H1 (cell line): Measurements from ENCODE around the gene GUCY2F. TPM values are rescaled to one million over a fixed set of nuclear protein-coding genes. Genes with fewer than 3 reads are reported as not detected.

ENCODE experiments used
- CTCF ChIA-PET: fragments of 300-600 bp; sonication (Branson Sonifier 250); formaldehyde crosslinking; loops from one replicate; lab custom pipeline; 2021; ENCODE audit not compliant: partially characterized antibody; lab: Charles Lee
- POLR2A ChIA-PET: fragments of 300-600 bp; sonication (Branson Sonifier 250); formaldehyde crosslinking; loops from one replicate; lab custom pipeline; 2021; ENCODE audit warnings: inconsistent platforms; ENCODE audit not compliant: partially characterized antibody; lab: Charles Lee
- DNase-seq, 2 experiments: peaks; one replicate each; pipeline versions ENCODE4 v3.0.0 to v3.0.0-alpha.2; 2010 to 2022; ENCODE audit warnings: low spot score in 2 of 2, low read depth in 1 of 2, mixed read lengths in 1 of 2
- FAIRE-seq: peaks from 2 replicates; lab custom pipeline; 2011; peaks lifted over from hg19 to GRCh38; lab: Jason Lieb, UNC
- H2AFZ ChIP-seq: 2 replicates; pipeline ENCODE4 v1.8.1; 2012; ENCODE audit warnings: low read length, inconsistent platforms
- H2AK5ac ChIP-seq: 2 replicates; pipeline ENCODE4 v1.6.1; 2013; ENCODE audit warnings: low read depth, low read length
- H2BK120ac ChIP-seq: replicated peaks from 2 replicates; pipeline ENCODE3; 2013; ENCODE audit warnings: low read depth, low read length, inconsistent platforms
- H2BK12ac ChIP-seq: 2 replicates; pipeline ENCODE4 v1.6.1; 2013; ENCODE audit warnings: low read depth, low read length
- H2BK15ac ChIP-seq: 2 replicates; pipeline ENCODE4 v1.6.1; 2013; ENCODE audit warnings: low read length
- H2BK20ac ChIP-seq: 2 replicates; pipeline ENCODE4 v1.6.1; 2013; ENCODE audit warnings: low read length
- H2BK5ac ChIP-seq: 2 replicates; pipeline ENCODE4 v1.6.1; 2013; ENCODE audit warnings: low read depth, low read length
- H3K14ac ChIP-seq: 2 replicates; pipeline ENCODE4 v1.6.1; 2013; ENCODE audit warnings: inconsistent platforms; ENCODE audit not compliant: insufficient read length
- H3K18ac ChIP-seq: 2 replicates; pipeline ENCODE4 v1.6.1; 2013; ENCODE audit warnings: low read length; ENCODE audit errors: extremely low read depth
- H3K23ac ChIP-seq: 2 replicates; pipeline ENCODE4 v1.6.1; 2013; ENCODE audit warnings: inconsistent platforms; ENCODE audit not compliant: insufficient read length
- H3K23me2 ChIP-seq: 2 replicates; pipeline ENCODE4 v1.6.1; 2013; ENCODE audit warnings: low read depth, low read length
- H3K27ac ChIP-seq: 2 replicates; pipeline ENCODE4 v1.6.1; 2011; ENCODE audit warnings: low read depth, low read length, inconsistent platforms
- H3K27me3 ChIP-seq, 4 experiments: replicated peaks in 1 of 4; 1 replicate in 1 of 4; 2 replicates in 3 of 4; pipeline versions ENCODE4 v1.6.1 to v1.8.1; 2011 to 2013; ENCODE audit warnings: low read length in 3 of 4, mild to moderate bottlenecking in 3 of 4, inconsistent platforms in 2 of 4, mixed read lengths in 2 of 4, moderate library complexity in 1 of 4; ENCODE audit not compliant: control insufficient read depth in 3 of 4, insufficient read depth in 3 of 4; ENCODE audit errors: extremely low read depth in 1 of 4
- H3K36me3 ChIP-seq, 4 experiments: 2 replicates each; pipeline versions ENCODE4 v1.6.1 to v1.8.1; 2011 to 2013; ENCODE audit warnings: mild to moderate bottlenecking in 4 of 4, low read length in 3 of 4, moderate library complexity in 2 of 4, control low read depth in 1 of 4, inconsistent platforms in 1 of 4; ENCODE audit not compliant: insufficient read depth in 4 of 4, control insufficient read depth in 2 of 4
- H3K4ac ChIP-seq: replicated peaks from 2 replicates; pipeline ENCODE3; 2013; ENCODE audit warnings: low read length, low read depth, mixed read lengths, inconsistent platforms; ENCODE audit not compliant: insufficient read length
- H3K4me1 ChIP-seq, 4 experiments: replicated peaks in 1 of 4; 1 replicate in 1 of 4; 2 replicates in 3 of 4; pipeline versions ENCODE4 v1.6.1 to v1.8.1; 2011 to 2013; ENCODE audit warnings: low read length in 3 of 4, inconsistent platforms in 2 of 4, mixed read lengths in 1 of 4; ENCODE audit not compliant: insufficient read depth in 4 of 4, control insufficient read depth in 3 of 4
- H3K4me2 ChIP-seq, 2 experiments: 2 replicates each; pipeline versions ENCODE4 v1.6.1 to v1.8.1; 2011 to 2013; ENCODE audit warnings: low read depth in 2 of 2, low read length in 2 of 2, control low read depth in 1 of 2, inconsistent platforms in 1 of 2, mild to moderate bottlenecking in 1 of 2; ENCODE audit not compliant: insufficient read depth in 1 of 2
- H3K4me3 ChIP-seq, 4 experiments: fragments of 200-600, 300-600 bp in 1 of 4; sonication (generic), shearing (Covaris generic), sonication (Bioruptor Twin) in 1 of 4; 2 replicates each; pipeline versions ENCODE4 v1.5.1 to v1.8.1; 2011 to 2016; ENCODE audit warnings: low read length in 4 of 4, low read depth in 3 of 4, control low read depth in 2 of 4, inconsistent platforms in 2 of 4, mild to moderate bottlenecking in 2 of 4, mixed read lengths in 1 of 4, moderate library complexity in 1 of 4; ENCODE audit not compliant: insufficient read depth in 2 of 4; ENCODE audit errors: extremely low read depth in 1 of 4
- H3K56ac ChIP-seq: replicated peaks from 2 replicates; pipeline ENCODE3; 2013; ENCODE audit warnings: low read depth, mild to moderate bottlenecking, mixed read lengths, low read length, inconsistent platforms; ENCODE audit not compliant: insufficient read length
- H3K79me1 ChIP-seq: 2 replicates; pipeline ENCODE4 v1.6.1; 2013; ENCODE audit warnings: low read depth, low read length, control low read depth
- H3K79me2 ChIP-seq, 2 experiments: 2 replicates each; pipeline versions ENCODE4 v1.6.1 to v1.8.1; 2012 to 2013; ENCODE audit warnings: low read length in 2 of 2, mild to moderate bottlenecking in 2 of 2, inconsistent platforms in 1 of 2; ENCODE audit not compliant: insufficient read depth in 2 of 2, control insufficient read depth in 1 of 2
- H3K9ac ChIP-seq, 4 experiments: replicated peaks in 1 of 4; 1 replicate in 1 of 4; 2 replicates in 3 of 4; pipeline versions ENCODE4 v1.6.1 to v1.8.1; 2011 to 2013; ENCODE audit warnings: low read depth in 3 of 4, low read length in 3 of 4, control low read depth in 2 of 4, mild to moderate bottlenecking in 2 of 4, moderate library complexity in 2 of 4, inconsistent platforms in 1 of 4; ENCODE audit errors: extremely low read depth in 1 of 4
- H3K9me3 ChIP-seq, 2 experiments: 2 replicates each; pipeline versions ENCODE4 v1.6.1 to v1.8.1; 2012 to 2013; ENCODE audit warnings: mild to moderate bottlenecking in 2 of 2, moderate library complexity in 2 of 2, control low read depth in 1 of 2, inconsistent platforms in 1 of 2, low read depth in 1 of 2, low read length in 1 of 2, mixed read lengths in 1 of 2; ENCODE audit not compliant: insufficient read depth in 2 of 2
- H4K20me1 ChIP-seq, 2 experiments: replicated peaks in 1 of 2; 2 replicates each; pipeline versions ENCODE3 to v1.8.1; 2011 to 2013; ENCODE audit warnings: inconsistent platforms in 2 of 2, low read length in 2 of 2, mild to moderate bottlenecking in 1 of 2; ENCODE audit not compliant: insufficient read depth in 2 of 2, control insufficient read depth in 1 of 2
- H4K5ac ChIP-seq: 2 replicates; pipeline ENCODE4 v1.6.1; 2013; ENCODE audit warnings: low read length, low read depth, mixed read lengths, inconsistent platforms; ENCODE audit not compliant: insufficient read length
- H4K8ac ChIP-seq: 2 replicates; pipeline ENCODE4 v1.8.0; 2013; ENCODE audit warnings: mild to moderate bottlenecking, moderate library complexity, low read length, inconsistent platforms; ENCODE audit not compliant: insufficient read depth; ENCODE audit errors: extremely low read depth
- H4K91ac ChIP-seq: replicated peaks from 2 replicates; pipeline ENCODE3; 2013; ENCODE audit warnings: low read length, mixed read lengths, inconsistent platforms; ENCODE audit not compliant: insufficient read length
- ATF3 ChIP-seq: IDR thresholded peaks from 2 replicates; pipeline ENCODE4 v1.6.1; 2011; ENCODE audit warnings: low read depth, mild to moderate bottlenecking, low read length; ENCODE audit not compliant: insufficient read depth
- CEBPB ChIP-seq: IDR thresholded peaks from 2 replicates; pipeline ENCODE4 v1.6.1; 2012; ENCODE audit warnings: low read depth, low read length
- HDAC2 ChIP-seq, 2 experiments: fragments of 300-600 bp in 1 of 2; sonication (generic) in 1 of 2; IDR thresholded peaks; 2 replicates each; pipeline ENCODE4 v1.6.1; 2011 to 2012; ENCODE audit warnings: low read depth in 2 of 2, low read length in 2 of 2, mild to moderate bottlenecking in 2 of 2, moderate library complexity in 2 of 2, borderline replicate concordance in 1 of 2, inconsistent platforms in 1 of 2
- JUN ChIP-seq: IDR thresholded peaks from 2 replicates; pipeline ENCODE4 v1.6.1; 2011; ENCODE audit warnings: low read depth, mild to moderate bottlenecking, improper control_type of control experiment, low read length
- JUND ChIP-seq: IDR thresholded peaks from 2 replicates; pipeline ENCODE4 v1.6.1; 2011; ENCODE audit warnings: mild to moderate bottlenecking, improper control_type of control experiment, low read length
- KDM1A ChIP-seq: fragments of 200-600, 300-600 bp; sonication (generic); IDR thresholded peaks from 2 replicates; pipeline ENCODE4 v1.7.1; 2016; ENCODE audit warnings: mild to moderate bottlenecking, low read length, borderline replicate concordance
- SAP30 ChIP-seq: fragments of 300-600 bp; sonication (generic); IDR thresholded peaks from 2 replicates; pipeline ENCODE4 v1.7.1; 2012; ENCODE audit warnings: low read length, moderate library complexity, mild to moderate bottlenecking, inconsistent platforms; ENCODE audit not compliant: insufficient read depth, insufficient replicate concordance
- USF2 ChIP-seq: IDR thresholded peaks from 2 replicates; pipeline ENCODE4 v1.6.1; 2011; ENCODE audit warnings: low read length, improper control_type of control experiment
- WGBS, 2 experiments: shearing (Covaris generic) in 1 of 2; methylation state at CpG; one replicate each; pipeline versions ENCODE4 v1.1.6 to v1.1.7; 2013 to 2015; ENCODE audit warnings: low lambda C conversion rate in 2 of 2, mixed read lengths in 2 of 2, inconsistent platforms in 1 of 2, low coverage in 1 of 2, missing lambda C conversion rate in 1 of 2; ENCODE audit not compliant: insufficient replicate concordance in 2 of 2, insufficient coverage in 1 of 2, insufficient read length in 1 of 2; ENCODE audit errors: extremely low coverage in 1 of 2, missing lambda C conversion rate in 1 of 2; 5-methylcytosine and 5-hydroxymethylcytosine counted together
- polyA plus RNA-seq, 7 experiments: library from polyadenylated mRNA; depleted of rRNA in 3 of 7; stranded (reverse) in 5 of 7; unstranded in 2 of 7; fragments of >200 nt in 5 of 7; fragments of 200-250 nt in 2 of 7; gene quantifications; 1 replicate in 5 of 7; 2 replicates in 1 of 7; 4 replicates in 1 of 7; pipeline versions ENCODE4 v1.2.1 to v1.2.3, GENCODE V29; 2011 to 2013; ENCODE audit warnings: missing spikeins in 2 of 7, mixed read lengths in 2 of 7
- total RNA-seq: library from RNA; stranded (reverse); fragmentation: NEBNext Ultra II Directional; extraction: Animal tissue kit (Norgen Biotek cat#: 25700); gene quantifications from 2 replicates; pipeline ENCODE4 v1.2.1, GENCODE V29; 2021

GUCY2F gene
- total and polyA plus RNA-seq, 2 of the 8 experiments (the other 6 are each of a cell fraction or from before 2014, with no cell fraction given) = 0.02 TPM; not detected in 1

GRCh38 chrX:109484886-109485285, 3.0 kb upstream of the GUCY2F start:
- Histone ChIP-seq H2AFZ (no peak overlapping the region), H4K8ac (no peak overlapping the region), H2BK20ac (no peak overlapping the region), H3K79me1 (no peaks in the 10 kb centered on the region), H4K20me1 (no peaks in the 10 kb centered on the region), H3K23me2 (no peaks in the 10 kb centered on the region), H2BK120ac (no peak overlapping the region), H3K4ac (no peak overlapping the region), H3K4me2 (no peak overlapping the region), H3K79me2 (no peaks in the 10 kb centered on the region), H3K27me3 (no peaks in the 10 kb centered on the region), H3K18ac (no peak overlapping the region), H2BK15ac (no peak overlapping the region), H4K5ac (no peak overlapping the region), H3K14ac (no peak overlapping the region), H3K4me3 (no peak overlapping the region), H3K4me1 (no peaks in the 10 kb centered on the region), H3K23ac (no peak overlapping the region), H2BK12ac (no peak overlapping the region), H3K27ac (no peak overlapping the region), H3K56ac (no peak overlapping the region), H2AK5ac (no peak overlapping the region), H3K9me3 (no peaks in the 10 kb centered on the region), H3K36me3 (no peaks in the 10 kb centered on the region), H4K91ac (no peak overlapping the region), H3K9ac (no peak overlapping the region), H2BK5ac (no peak overlapping the region)
- DNase-seq (no peak), FAIRE-seq (no peak)
- no CpG with 5 or more reads among the region's 1 CpG for WGBS, 2 experiments
- TF ChIP-seq SAP30 = no peak
- TF ChIP-seq ATF3 = no peak
- TF ChIP-seq KDM1A = no peak
- no peak for TF ChIP-seq CEBPB
- TF ChIP-seq HDAC2 (IDR thresholded peaks at IDR 0.05; ENCODE audit: borderline replicate concordance in 1 of 2, low read depth in 2 of 2, low read length in 2 of 2) = no peak
- no peak for TF ChIP-seq JUN
- no peak for TF ChIP-seq JUND
- no peak for TF ChIP-seq USF2
- POLR2A ChIA-PET = no interaction called here
- CTCF ChIA-PET = interaction anchor here (0.6 to 5.1 kb wide), 17 partner anchors 8 to 738 kb away, joined by 3 to 110 read pairs (median 5); partner anchors contain the start of gene KCNE5
